GM12878 (cell line): ENCODE data around the gene POU2F3. TPM values are rescaled to one million over a fixed set of nuclear protein-coding genes. Genes with fewer than 3 reads are reported as not detected.

Experiments
- ATAC-seq: fragments of 200-7000 bp; cut with Tn5 transposase; 3 replicates; pipeline ENCODE4 v1.9.1; 2020; ENCODE audit warnings: mild to moderate bottlenecking, moderate library complexity
- BruUV-seq: library from RNA; stranded (reverse); fragments of 400-500 nt; replicated peaks from 2 replicates; lab custom pipeline; 2021; lab: Mats Ljungman, UMichigan
- CTCF ChIA-PET: fragments of 300-600 bp; sonication (Branson Sonifier 250); formaldehyde crosslinking; extraction: SDS; loops from one replicate; lab custom pipeline; 2021; ENCODE audit warnings: inconsistent platforms; lab: Yijun Ruan, JAX
- POLR2A ChIA-PET: fragments of 350-600 bp; formaldehyde crosslinking; extraction: SDS; loops from one replicate; lab custom pipeline; 2021; ENCODE audit warnings: inconsistent platforms; lab: Charles Lee
- RAD21 ChIA-PET: fragments of 300-600 bp; sonication (Branson Sonifier 250); formaldehyde crosslinking; loops from one replicate; lab custom pipeline; 2023; ENCODE audit warnings: antibody characterized with exemption; ENCODE audit not compliant: unreplicated experiment; lab: Charles Lee
- SMC1A ChIA-PET: fragments of 300-600 bp; sonication (Branson Sonifier 250); formaldehyde crosslinking; loops from one replicate; lab custom pipeline; 2023; ENCODE audit not compliant: unreplicated experiment, uncharacterized antibody; lab: Charles Lee
- DNase-seq: peaks from one replicate; pipeline ENCODE4 v3.0.0-alpha.2; 2011; ENCODE audit warnings: low read depth, low spot score
- FAIRE-seq: peaks from 3 replicates; lab custom pipeline; 2011; peaks lifted over from hg19 to GRCh38; lab: Jason Lieb, UNC
- H2AFZ ChIP-seq: 2 replicates; pipeline ENCODE4 v1.6.0; 2011; ENCODE audit warnings: low read depth, low read length, control low read depth; ENCODE audit not compliant: control insufficient read depth
- H3K27ac ChIP-seq: 2 replicates; pipeline ENCODE4 v1.5.1; 2011; ENCODE audit warnings: control low read depth; ENCODE audit not compliant: control insufficient read depth, insufficient read depth
- H3K27me3 ChIP-seq, 2 experiments: replicated peaks in 1 of 2; 2 replicates each; pipeline versions ENCODE4 v1.6.0 to v1.6.1; 2011; ENCODE audit warnings: low read length in 1 of 2; ENCODE audit not compliant: control insufficient read depth in 2 of 2, insufficient read depth in 2 of 2
- H3K36me3 ChIP-seq, 2 experiments: 2 replicates each; pipeline ENCODE4 v1.5.1; 2011; ENCODE audit warnings: low read length in 1 of 2; ENCODE audit not compliant: control insufficient read depth in 2 of 2, insufficient read depth in 2 of 2
- H3K4me1 ChIP-seq: 2 replicates; pipeline ENCODE4 v1.6.1; 2011; ENCODE audit warnings: mild to moderate bottlenecking, low read length, moderate library complexity, mixed read lengths; ENCODE audit not compliant: control insufficient read depth, insufficient read depth
- H3K4me2 ChIP-seq: 2 replicates; pipeline ENCODE4 v1.6.0; 2011; ENCODE audit warnings: control low read depth; ENCODE audit not compliant: control insufficient read depth, insufficient read depth
- H3K4me3 ChIP-seq: fragments of 200-600 bp; sonication (generic); 2 replicates; pipeline ENCODE4 v1.5.1; 2016
- H3K79me2 ChIP-seq: 2 replicates; pipeline ENCODE4 v1.6.0; 2011; ENCODE audit warnings: low read length; ENCODE audit not compliant: control insufficient read depth, insufficient read depth
- H3K9ac ChIP-seq: 2 replicates; pipeline ENCODE4 v1.8.0; 2011; ENCODE audit warnings: low read length, control low read depth, mixed read lengths; ENCODE audit not compliant: control insufficient read depth, insufficient read depth
- H3K9me3 ChIP-seq: replicated peaks from 3 replicates; pipeline ENCODE4 v1.5.1; 2011; ENCODE audit warnings: mild to moderate bottlenecking, low read length; ENCODE audit not compliant: control insufficient read depth, insufficient read depth
- H4K20me1 ChIP-seq: 2 replicates; pipeline ENCODE4 v1.6.0; 2011; ENCODE audit not compliant: control insufficient read depth, insufficient read depth
- BHLHE40 ChIP-seq, 2 experiments: fragments of 450-650 bp in 1 of 2; IDR thresholded peaks; 2 replicates each; pipeline ENCODE4 v1.6.1; 2011 to 2017; ENCODE audit warnings: low read depth in 2 of 2, borderline replicate concordance in 1 of 2, improper control_type of control experiment in 1 of 2, low read length in 1 of 2, mild to moderate bottlenecking in 1 of 2
- BMI1 ChIP-seq: fragments of 450-650 bp; IDR thresholded peaks from 2 replicates; pipeline ENCODE4 v1.6.1; 2016; ENCODE audit warnings: mild to moderate bottlenecking, moderate library complexity, borderline replicate concordance
- ELK1 ChIP-seq: IDR thresholded peaks from 2 replicates; pipeline ENCODE4 v1.6.1; 2012; ENCODE audit warnings: low read depth, low read length, improper control_type of control experiment
- HCFC1 ChIP-seq: fragments of 150-350 bp; IDR thresholded peaks from 2 replicates; pipeline ENCODE4 v1.6.1; 2014; ENCODE audit warnings: low read length
- HDAC6 ChIP-seq: fragments of 200-600 bp; sonication (generic); IDR thresholded peaks from one replicate; pipeline ENCODE4 v1.8.0; 2017; ENCODE audit warnings: antibody characterized with exemption; ENCODE audit not compliant: unreplicated experiment
- IRF3 ChIP-seq: fragments of 450-650 bp; IDR thresholded peaks from 2 replicates; pipeline ENCODE4 v1.6.1; 2014; ENCODE audit warnings: mild to moderate bottlenecking
- JUNB ChIP-seq: IDR thresholded peaks from 2 replicates; pipeline ENCODE4 v1.6.1; 2016; ENCODE audit warnings: antibody characterized with exemption, mild to moderate bottlenecking
- LARP7 ChIP-seq: fragments of 450-650 bp; IDR thresholded peaks from 2 replicates; pipeline ENCODE4 v1.6.1; 2017; ENCODE audit warnings: mild to moderate bottlenecking
- MLLT1 ChIP-seq: fragments of 450-650 bp; IDR thresholded peaks from 2 replicates; pipeline ENCODE4 v1.6.1; 2016; ENCODE audit warnings: mild to moderate bottlenecking
- MTA2 ChIP-seq: fragments of 450-650 bp; IDR thresholded peaks from 2 replicates; pipeline ENCODE4 v1.6.1; 2016; ENCODE audit warnings: low read depth, mild to moderate bottlenecking, moderate library complexity
- POLR2A ChIP-seq: IDR thresholded peaks from 2 replicates; pipeline ENCODE4 v1.6.1; 2011; ENCODE audit warnings: low read depth, mild to moderate bottlenecking, low read length
- PRDM15 ChIP-seq: fragments of 450-650 bp; formaldehyde crosslinking; IDR thresholded peaks from 2 replicates; pipeline ENCODE4 v1.4.0; 2020; ENCODE audit warnings: mild to moderate bottlenecking, moderate library complexity
- SIN3A ChIP-seq: IDR thresholded peaks from 2 replicates; pipeline ENCODE4 v1.6.1; 2012; ENCODE audit warnings: low read depth, low read length, improper control_type of control experiment
- WGBS: methylation state at CpG from one replicate; pipeline ENCODE4 v1.1.6; 2016; ENCODE audit warnings: low lambda C conversion rate; ENCODE audit not compliant: insufficient replicate concordance, insufficient coverage; ENCODE audit errors: missing lambda C conversion rate; 5-methylcytosine and 5-hydroxymethylcytosine counted together
- in situ Hi-C: fragments of 300-500 bp; cut with MboI; formaldehyde crosslinking; loops from 9 replicates; pipeline ENCODE4 v1.14.3; 2018; ENCODE audit warnings: mixed read lengths
- intact Hi-C: fragments of 100-400 bp; cut with micrococcal nuclease; formaldehyde crosslinking; loops from one replicate; pipeline ENCODE4 v1.14.2; 2022; ENCODE audit not compliant: unreplicated experiment
- polyA plus RNA-seq, 11 experiments: library from polyadenylated mRNA; depleted of rRNA in 4 of 11; unstranded in 6 of 11; stranded (reverse) in 5 of 11; fragments of >200 nt; fragmentation: Nextera tagmentation in 4 of 11; fragmentation: Illumina TruSeq in 1 of 11; extraction: Ambion mirVana in 4 of 11; extraction: Trizol in 1 of 11; gene quantifications; 1 replicate in 1 of 11; 2 replicates in 10 of 11; pipeline versions ENCODE4 v1.2.1 to v1.2.3, GENCODE V29; 2011 to 2016; ENCODE audit warnings: inconsistent platforms in 2 of 11, missing spikeins in 2 of 11, low read depth in 1 of 11
- total RNA-seq, 4 experiments: library from RNA; depleted of rRNA in 3 of 4; stranded (reverse); fragments of >200 nt in 3 of 4; fragmentation: Illumina TruSeq in 1 of 4; extraction: Trizol in 1 of 4; gene quantifications; 2 replicates each; pipeline versions ENCODE4 v1.2.1 to v1.2.3, GENCODE V29; 2013 to 2021

Gene POU2F3
- total and polyA plus RNA-seq, 10 of the 15 experiments (the other 5 are each of a cell fraction or from before 2014, with no cell fraction given), result 0.09 to 4.4 (median 0.33) TPM

- TF ChIP-seq PRDM15 (CRISPR knock-in tag) (no peak), IRF3 (no peak), BMI1 (peak; percentile 54; the same call in 1 of the 2 replicates), SIN3A (no peak)
Observed at GRCh38 chr11:120344302-120345004, 104.5 kb downstream of the POU2F3 start (continued).

GRCh38 chr11:120346233-120346632, 106.3 kb downstream of the POU2F3 start:
- H3K9ac ChIP-seq, result no peak overlapping the region
- 100% methylated on average over 1 of the region's 1 CpG for WGBS
- no peak for DNase-seq
- intact Hi-C loops (no loop called here), in situ Hi-C loops (no loop called here)
- ChIA-PET SMC1A (interaction anchor here (0.7 to 2.4 kb wide), 4 partner anchors 11 to 55 kb away, joined by 3 to 12 read pairs (median 4); no protein-coding TSS in a partner anchor), RAD21 (interaction anchor here (0.7 kb wide), 1 partner anchor 17 kb away, joined by 3 read pairs; no protein-coding TSS in a partner anchor), POLR2A (interaction anchor here (0.6 to 1.7 kb wide), 6 partner anchors 10 to 374 kb away, joined by 3 to 8 read pairs (median 5); partner anchors contain the start of gene ARHGEF12), CTCF (interaction anchor here (0.6 to 1.8 kb wide), 4 partner anchors 10 to 49 kb away, joined by 3 to 6 read pairs (median 4); no protein-coding TSS in a partner anchor)
- H3K4me2 ChIP-seq, result no peak overlapping the region
- H4K20me1 ChIP-seq, result no peaks in the 10 kb centered on the region; the same call in 1 of the 2 replicates
- H3K36me3 ChIP-seq, result no peaks in the 10 kb centered on the region
- peaks cover 45% of the 10 kb centered on the region for H3K79me2 ChIP-seq
- H3K4me1 ChIP-seq, result peaks cover 25% of the 10 kb centered on the region
- H3K27ac ChIP-seq, result no peak overlapping the region
- no peak for ATAC-seq
- H3K9me3 ChIP-seq, result no peaks in the 10 kb centered on the region; the same call in 2 of the 3 replicates
- FAIRE-seq, result no peak
- H2AFZ ChIP-seq, result no peak overlapping the region
- no TSS peak for BruUV-seq
- H3K4me3 ChIP-seq, result no peak overlapping the region
- no peaks in the 10 kb centered on the region for H3K27me3 ChIP-seq
- TF ChIP-seq ELK1 (no peak), MTA2 (no peak), BHLHE40 (IDR thresholded peaks at IDR 0.05; ENCODE audit: borderline replicate concordance in 1 of 2, low read depth in 2 of 2, low read length in 1 of 2) (no peak), POLR2A (no peak), HDAC6 (no peak), JUNB (no peak), LARP7 (no peak), MLLT1 (no peak), HCFC1 (no peak)
